ENCODE data around the gene SPATA21.

Gene SPATA21

GRCh38 chr1:16418823-16419425 lies 18.3 kb downstream of the SPATA21 start:
- DNase-seq: no peak

DNA sequence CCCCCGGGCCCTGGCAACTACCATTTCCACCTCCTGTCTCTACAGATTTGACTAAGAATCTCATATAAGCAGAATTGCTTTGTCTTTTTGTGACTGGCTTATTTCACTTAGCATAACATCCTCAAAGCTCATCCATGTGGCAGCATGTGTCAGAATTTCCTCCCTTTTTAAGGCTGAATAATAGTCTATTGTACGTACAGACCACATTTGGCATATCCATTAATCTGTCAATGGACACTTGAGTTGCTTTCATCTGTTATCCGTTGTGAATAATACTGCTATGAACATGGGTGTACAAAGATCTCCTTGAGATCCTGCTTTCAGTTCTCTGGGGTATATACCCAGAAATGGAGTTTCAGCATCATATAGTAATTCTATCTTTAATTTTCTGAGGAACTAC lies 24.0 kb downstream of the SPATA21 start:
- no peak for DNase-seq

DNA sequence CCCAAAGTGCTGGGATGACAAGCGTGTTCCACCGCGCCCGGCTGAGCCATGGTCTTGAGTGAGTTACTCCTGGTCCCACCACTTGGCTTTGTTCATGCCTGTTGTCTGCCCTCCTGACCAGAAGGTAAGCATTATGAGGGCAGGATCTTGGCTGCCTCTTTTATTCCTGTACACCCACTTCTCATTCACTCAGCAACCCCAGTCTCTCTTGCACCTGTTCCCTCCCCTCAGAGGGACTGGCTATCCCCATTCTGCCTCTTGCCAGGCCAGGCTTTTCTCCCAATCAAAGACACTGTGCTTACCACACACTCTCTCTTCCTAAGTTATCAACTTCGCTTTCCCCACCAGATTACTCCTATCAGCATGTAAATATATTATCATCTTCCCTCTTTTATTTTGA lies 26.4 kb downstream of the SPATA21 start:
- DNase-seq: no peak

- DNase-seq: no peak
Observed at GRCh38 chr1:16409536-16410152, 27.6 kb downstream of the SPATA21 start.

- no peak for DNase-seq
Observed at GRCh38 chr1:16406868-16407267, 30.4 kb downstream of the SPATA21 start.

- no peak for DNase-seq
Observed at GRCh38 chr1:16405441-16405840, 31.8 kb downstream of the SPATA21 start.

DNA sequence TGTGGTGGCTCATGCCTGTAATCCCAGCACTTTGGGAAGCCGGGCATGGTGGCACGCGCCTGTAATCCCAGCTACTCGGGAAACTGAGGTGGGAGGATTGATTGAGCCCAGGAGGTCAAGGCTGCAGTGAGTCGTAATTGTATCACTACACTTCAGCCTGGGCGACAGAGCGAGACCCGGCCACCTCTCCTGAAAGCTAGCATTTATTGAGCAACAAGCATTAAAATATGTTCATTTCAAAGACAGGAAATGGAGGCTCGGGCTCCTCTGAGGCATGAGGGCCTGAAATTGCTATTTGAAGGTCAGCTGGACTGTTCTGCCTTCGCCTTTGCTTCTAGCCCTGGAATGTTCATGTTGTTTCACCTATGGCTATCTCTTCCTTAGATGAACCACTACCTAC lies 34.5 kb downstream of the SPATA21 start:
- DNase-seq: no peak

DNA sequence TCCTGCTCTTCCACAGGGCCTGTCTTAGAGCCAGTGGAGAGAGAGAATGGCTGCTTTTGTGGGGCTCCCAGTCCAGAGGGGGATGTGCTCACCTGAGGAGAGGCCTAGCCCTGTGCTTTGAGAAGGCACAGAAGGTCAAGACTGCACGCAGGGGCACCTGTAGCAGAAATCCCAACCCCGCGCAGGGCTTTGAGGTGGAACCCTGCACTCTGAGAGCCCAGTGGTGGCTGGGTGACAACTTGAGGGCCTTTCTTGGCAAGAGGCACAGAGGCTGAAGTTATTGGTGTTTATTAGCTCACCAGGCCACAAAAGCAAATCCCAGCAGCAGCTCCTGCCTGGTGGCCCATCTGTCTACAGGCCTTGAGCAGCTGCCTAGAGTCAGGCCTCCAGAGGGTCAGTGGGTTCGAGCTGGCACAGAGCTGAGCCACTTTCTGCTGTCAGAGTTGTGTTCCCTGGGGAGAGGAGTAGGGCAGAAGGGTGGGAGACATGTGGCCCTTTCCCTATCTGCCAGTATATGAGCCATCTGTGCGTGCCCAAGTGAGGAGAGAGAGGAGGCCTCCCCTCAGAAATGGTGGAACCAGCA lies 38.8 kb downstream of the SPATA21 start:
- DNase-seq: no peak

GRCh38 chr1:16397120-16397519 lies 40.1 kb downstream of the SPATA21 start:
- DNase-seq: no peak

GRCh38 chr1:16396591-16396990 lies 40.6 kb downstream of the SPATA21 start:
- no peak for DNase-seq

DNA sequence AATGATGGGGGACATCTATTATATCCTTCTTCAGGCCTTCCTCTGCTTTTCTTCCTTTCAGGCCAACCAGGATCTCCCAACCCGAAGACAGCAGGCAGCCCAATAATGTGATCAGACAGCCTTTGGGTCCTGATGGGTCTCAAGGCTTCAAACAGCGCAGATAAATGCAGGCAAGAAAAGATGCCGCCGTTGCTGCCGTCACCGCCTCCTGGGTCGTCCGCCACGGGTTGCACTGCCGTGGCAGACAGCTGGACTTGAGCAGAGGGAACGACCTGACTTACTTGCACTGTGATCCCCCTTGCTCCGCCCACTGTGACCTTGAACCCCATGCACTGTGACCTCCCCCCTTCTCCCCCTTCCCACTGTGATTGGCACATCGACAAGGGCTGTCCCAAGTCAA lies 42.2 kb downstream of the SPATA21 start:
- DNase-seq: no peak

- no peak for DNase-seq
Observed at GRCh38 chr1:16393570-16394521, 43.4 kb downstream of the SPATA21 start.

DNA sequence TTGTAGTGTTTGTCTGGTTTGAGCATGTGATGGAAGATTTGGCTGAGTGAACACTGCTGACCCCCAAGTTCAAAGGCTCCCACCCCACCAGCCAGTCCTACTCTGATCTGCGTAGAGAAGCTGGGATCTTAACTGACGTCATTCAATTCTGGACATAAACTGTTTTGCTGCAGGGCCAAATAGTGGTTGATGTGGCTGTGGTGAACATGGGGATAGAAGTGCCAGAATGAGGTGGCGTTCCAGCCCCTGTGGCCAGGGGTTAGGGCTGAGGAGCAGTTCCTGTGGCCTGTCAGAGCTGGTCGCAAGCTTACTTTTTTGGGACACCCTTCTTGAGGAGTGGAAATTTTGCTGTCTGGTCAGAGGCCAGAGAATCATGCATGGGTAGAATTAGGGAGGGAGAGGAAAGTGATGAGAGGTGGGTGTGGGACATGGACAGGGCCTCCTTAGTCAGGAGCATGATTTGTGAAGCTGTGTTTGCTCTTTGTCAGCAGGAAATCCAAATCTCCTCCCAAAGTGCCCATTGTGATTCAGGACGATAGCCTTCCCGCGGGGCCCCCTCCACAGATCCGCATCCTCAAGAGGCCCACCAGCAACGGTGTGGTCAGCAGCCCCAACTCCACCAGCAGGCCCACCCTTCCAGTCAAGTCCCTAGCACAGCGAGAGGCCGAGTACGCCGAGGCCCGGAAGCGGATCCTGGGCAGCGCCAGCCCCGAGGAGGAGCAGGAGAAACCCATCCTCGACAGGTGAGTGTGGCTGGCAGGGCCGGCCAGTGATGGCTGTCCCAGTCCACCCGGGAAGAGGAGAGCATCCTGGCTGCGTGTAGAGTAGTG lies 44.3 kb downstream of the SPATA21 start:
- DNase-seq: no peak

DNA sequence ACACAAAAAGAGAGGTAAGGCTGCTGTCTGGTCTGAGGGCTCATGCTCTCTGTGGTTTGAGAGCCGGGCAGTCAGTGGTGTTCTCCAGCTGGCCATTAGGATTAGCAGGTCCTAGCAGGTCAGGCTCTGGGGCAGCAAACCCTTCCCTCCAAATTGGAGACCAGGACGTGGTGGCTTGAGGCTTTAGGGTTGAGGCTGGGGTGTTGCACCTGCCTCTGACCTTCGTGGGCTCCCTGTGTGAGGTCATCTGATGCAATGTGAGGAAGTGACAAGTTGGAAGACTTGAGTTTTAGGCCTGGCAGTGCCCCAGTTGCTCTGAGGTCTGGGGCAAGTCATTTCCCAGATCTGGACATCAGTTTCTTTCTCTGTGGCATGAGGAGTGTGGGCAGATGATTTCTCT lies 45.8 kb downstream of the SPATA21 start:
- no peak for DNase-seq

DNA sequence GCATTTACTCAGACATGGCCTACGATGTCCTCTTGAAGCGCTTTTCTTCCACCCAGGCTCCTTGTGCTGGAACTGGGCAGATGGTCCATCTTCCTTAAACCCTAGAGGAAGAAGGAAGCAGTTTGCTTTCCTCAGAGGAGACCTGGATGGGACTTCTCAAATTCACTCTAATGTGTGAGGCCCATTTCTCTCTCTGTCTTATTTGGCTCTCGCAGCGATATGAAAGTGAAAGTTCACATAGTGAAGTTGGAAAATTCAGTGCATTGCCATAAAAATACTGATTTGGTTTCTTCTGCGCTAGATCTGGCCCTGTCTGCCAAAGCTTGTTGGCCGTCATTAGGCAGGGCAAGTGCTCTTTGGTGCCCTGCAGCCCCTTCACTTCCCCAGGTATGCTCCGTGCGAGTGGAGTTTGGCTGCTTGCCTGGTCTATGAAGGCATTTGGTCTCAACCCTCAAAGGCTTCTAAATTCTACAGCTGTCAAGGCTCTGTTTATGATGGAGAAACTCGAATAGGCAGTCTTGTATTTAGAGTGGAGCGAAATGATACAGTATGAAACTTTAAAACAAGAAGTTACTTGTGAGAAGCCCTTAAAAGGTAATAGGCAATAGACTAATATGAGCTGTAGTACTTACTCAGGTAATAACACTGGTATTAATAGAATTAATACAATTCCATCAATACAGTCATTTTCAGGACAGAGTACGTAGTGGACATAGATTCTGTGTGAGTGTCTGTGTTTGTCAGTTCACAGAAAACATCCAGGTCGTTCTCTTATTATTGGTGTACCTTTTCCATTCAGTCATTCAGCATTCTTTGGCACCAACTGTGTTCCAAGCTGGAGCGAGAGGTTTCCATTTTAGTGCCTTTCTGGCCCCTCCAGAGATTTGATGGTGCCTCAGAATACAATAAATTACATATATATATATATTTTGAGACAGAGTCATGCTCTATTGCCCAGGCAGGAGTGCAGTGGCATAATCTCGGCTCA lies 49.7 kb downstream of the SPATA21 start:
- DNase-seq: no peak

GRCh38 chr1:16386454-16387113 lies 50.6 kb downstream of the SPATA21 start:
- no peak for DNase-seq

DNA sequence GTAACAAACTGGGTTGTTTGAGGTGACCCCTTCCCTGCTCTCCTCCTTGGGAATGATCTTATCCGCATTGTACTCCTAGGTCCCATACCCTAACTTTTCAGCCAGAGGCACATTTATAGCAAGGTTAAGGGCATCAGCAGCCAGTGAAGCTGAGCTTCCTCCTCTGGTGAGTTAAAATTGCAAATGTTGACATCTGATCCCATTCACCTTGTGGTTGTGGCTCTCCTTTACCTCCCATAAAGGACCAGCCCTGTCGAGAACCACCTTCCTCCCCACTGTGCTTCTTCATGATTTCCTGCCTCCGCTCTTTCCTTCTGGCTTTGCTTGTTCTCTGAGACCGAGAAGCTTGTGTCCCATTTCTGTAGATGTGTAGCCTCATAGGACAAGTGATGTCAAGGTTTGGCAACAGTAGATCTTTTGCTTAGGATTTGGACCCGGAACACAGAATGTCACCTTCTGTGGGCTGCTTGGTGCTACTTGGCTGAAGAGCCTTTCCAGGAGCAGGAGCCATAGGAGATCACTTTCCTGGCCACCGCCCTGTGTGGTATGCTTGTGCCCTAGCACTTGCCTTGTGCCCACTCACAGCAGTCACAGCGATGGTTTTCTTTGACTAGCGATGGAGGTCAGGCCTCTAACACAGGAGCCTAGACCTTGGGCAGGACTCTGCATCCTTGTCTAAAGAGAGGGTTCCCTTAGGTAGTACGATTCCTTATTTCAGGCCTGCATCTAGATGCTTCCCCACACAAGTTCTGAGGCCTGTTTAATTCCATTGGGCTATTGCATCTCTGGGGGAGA lies 51.4 kb downstream of the SPATA21 start:
- DNase-seq: no peak

- DNase-seq: no peak
Observed at GRCh38 chr1:16383888-16384287, 53.3 kb downstream of the SPATA21 start.

DNA sequence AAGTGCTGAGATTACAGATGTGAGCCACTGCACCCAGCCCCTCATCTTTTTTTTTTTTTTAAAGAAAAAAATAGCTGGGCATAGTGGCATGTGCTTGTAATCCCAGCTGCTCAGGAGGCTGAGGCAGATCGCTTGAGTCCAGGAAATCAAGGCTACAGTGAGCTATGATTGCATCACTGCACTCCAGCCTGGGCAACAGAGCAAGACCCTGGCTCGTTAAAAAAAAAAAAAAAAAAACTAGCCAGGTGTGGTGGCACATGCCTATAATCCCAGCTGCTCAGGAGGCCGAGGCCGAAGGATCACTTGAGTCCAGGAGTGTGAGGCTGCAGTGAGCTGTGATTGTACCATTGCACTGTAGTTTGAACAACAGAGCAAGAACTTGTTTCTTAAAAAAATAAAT lies 56.4 kb downstream of the SPATA21 start:
- DNase-seq: no peak

DNA sequence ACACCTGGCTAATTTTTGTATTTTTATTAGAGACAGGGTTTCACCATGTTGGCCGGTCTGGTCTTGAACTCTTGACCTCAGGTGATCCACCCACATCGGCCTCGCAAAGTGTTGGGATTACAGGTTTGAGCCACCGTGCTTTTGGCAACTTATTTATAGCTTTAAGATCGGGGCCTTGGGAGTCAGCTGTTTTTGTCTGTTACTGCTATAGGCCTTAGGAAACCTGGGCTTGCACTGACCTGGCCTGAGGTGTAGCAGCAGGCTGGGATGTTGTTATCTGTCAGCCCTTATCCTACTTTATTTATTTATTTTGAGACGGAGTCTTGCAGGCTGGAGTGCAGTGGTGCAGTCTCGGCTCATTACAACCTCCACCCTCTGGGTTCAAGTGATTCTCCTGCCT lies 58.8 kb downstream of the SPATA21 start:
- no peak for DNase-seq

All from activated CD4-positive, alpha-beta T cell treated with anti-CD3 and anti-CD28 coated beads, Interleukin-2, amount 50 U/mL, for 1 hour (primary cell).